Fibroblast of pulmonary artery (primary cell): Measurements from ENCODE around the gene RNF146.
"Not testable (repeated sequence)": the region's sequence is repeated elsewhere in the genome, so short reads cannot be mapped to it uniquely, and the experiment has no call there.

Experiments used
- DNase-seq: peaks from one replicate; pipeline ENCODE4 v3.0.0-alpha.2; 2010; ENCODE audit warnings: low read depth
- H3K4me3 ChIP-seq: replicated peaks from 2 replicates; pipeline ENCODE4 v1.5.1; 2011; ENCODE audit warnings: low read depth, mild to moderate bottlenecking, control low read depth, low read length, moderate library complexity
- TF ChIP-seq, protein P1 (sequence below): IDR thresholded peaks from 2 replicates; pipeline ENCODE4 v1.5.1; 2011; ENCODE audit warnings: mild to moderate bottlenecking, control low read depth, low read length, inconsistent platforms; ENCODE audit errors: missing control alignments

The RNF146 gene, protein sequence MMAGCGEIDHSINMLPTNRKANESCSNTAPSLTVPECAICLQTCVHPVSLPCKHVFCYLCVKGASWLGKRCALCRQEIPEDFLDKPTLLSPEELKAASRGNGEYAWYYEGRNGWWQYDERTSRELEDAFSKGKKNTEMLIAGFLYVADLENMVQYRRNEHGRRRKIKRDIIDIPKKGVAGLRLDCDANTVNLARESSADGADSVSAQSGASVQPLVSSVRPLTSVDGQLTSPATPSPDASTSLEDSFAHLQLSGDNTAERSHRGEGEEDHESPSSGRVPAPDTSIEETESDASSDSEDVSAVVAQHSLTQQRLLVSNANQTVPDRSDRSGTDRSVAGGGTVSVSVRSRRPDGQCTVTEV

DNA sequence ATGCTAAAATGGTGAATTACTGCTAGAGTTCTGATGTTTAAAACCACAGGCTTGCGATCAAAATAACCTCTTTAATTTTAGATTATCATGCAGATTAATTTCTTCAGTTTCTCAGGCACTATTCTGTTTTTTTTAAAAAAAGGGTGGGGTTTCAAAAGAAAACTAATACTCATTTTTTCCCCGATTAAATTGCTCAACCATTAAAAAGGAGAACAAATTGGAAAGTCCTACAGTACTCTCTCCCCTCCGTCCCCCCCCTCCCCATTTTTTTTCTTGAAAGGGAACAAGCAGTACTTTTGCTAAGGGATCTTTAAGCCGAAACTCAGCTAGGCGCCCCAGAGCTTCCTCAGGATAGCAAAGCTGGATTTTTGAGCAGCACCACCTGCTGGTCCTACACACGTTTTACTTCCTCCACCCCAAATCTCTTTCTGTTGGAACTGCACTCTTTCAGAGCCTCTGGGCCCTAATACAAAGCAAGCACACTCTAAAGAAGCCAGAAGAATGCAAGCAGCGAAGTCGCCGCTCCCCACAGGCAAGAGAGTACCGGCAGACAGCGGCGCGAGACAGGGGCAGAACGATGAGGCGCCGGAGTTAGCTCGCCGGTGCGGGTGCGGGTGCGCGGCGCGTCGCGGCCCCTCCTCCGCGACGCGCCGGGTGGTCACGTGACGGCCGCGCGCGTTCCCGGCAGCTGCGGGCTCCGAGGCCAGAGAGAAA lies at the start of gene RNF146:
Gene RNF146 (plus strand): TSS at position 687 of the 714 bp plus-strand sequence. CDS start 13,475 bp downstream, outside the sequence.
- H3K4me3 ChIP-seq: peak within 1 kb of the TSS; percentile 92
- peak; percentile 90 for DNase-seq
- TF ChIP-seq, protein P1, sequence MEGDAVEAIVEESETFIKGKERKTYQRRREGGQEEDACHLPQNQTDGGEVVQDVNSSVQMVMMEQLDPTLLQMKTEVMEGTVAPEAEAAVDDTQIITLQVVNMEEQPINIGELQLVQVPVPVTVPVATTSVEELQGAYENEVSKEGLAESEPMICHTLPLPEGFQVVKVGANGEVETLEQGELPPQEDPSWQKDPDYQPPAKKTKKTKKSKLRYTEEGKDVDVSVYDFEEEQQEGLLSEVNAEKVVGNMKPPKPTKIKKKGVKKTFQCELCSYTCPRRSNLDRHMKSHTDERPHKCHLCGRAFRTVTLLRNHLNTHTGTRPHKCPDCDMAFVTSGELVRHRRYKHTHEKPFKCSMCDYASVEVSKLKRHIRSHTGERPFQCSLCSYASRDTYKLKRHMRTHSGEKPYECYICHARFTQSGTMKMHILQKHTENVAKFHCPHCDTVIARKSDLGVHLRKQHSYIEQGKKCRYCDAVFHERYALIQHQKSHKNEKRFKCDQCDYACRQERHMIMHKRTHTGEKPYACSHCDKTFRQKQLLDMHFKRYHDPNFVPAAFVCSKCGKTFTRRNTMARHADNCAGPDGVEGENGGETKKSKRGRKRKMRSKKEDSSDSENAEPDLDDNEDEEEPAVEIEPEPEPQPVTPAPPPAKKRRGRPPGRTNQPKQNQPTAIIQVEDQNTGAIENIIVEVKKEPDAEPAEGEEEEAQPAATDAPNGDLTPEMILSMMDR: peak; percentile 73

DNA sequence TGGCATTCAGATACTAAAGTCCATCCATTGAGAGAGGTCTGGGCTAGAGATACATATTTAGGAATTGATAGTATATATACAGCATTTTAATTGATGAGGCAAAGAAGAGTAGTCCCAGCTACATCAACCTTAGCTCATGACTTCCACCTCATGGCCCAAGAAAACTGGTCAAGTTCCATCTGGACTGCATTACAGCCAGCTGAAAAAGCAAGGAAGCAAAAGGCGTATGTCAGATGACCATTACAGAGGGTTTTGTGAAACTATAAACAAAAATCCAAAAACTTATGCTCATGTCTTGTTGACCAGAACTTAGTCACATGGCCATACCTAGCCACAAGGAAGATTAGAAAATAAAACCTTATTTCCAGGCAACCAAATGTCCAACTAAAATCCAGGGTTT lies 46.8 kb upstream of the RNF146 start:
- TF ChIP-seq, protein P1: no peak
- no peak overlapping the region for H3K4me3 ChIP-seq
- DNase-seq: no peak

DNA sequence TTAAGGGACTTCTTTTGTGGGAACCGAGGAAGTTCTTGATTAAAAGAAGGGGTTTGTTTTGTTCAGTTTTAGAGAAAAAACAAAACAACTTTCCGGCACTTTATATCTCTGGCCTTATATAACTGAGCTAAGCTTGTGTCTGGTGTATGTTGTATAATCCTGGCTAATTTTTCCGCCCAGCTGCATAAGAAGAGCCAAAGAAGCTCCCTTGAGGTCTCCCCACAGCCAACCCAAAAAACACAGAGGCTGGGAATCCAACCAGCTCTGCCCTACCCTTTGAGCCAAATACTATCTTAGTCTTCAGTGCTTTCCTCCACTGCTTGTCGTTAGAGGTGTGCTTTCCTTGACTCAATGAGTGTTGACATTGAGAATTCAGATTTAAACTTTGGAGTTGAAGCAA lies 45.5 kb upstream of the RNF146 start:
- TF ChIP-seq, protein P1: no peak
- H3K4me3 ChIP-seq: no peak overlapping the region
- no peak for DNase-seq

DNA sequence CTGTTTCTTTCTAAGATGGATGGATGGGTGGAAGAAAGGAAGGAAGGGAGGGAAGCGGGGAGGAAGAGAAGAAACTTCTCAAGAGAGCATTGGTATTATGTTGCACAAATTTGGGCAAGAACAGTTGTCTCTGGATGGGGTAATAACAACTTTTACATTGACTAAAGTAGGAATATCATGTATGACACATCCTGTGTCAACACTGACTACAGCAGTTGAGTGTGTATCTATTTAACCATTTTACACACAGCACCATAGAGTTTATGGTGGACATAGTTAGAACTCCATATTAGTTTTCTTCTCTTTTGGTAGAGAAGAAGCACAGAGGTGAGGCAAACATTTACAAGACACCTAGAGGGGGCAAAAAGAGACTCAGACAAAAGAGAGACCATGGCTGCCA lies 44.2 kb upstream of the RNF146 start:
- TF ChIP-seq, protein P1: no peak
- DNase-seq: no peak
- H3K4me3 ChIP-seq: no peak overlapping the region

DNA sequence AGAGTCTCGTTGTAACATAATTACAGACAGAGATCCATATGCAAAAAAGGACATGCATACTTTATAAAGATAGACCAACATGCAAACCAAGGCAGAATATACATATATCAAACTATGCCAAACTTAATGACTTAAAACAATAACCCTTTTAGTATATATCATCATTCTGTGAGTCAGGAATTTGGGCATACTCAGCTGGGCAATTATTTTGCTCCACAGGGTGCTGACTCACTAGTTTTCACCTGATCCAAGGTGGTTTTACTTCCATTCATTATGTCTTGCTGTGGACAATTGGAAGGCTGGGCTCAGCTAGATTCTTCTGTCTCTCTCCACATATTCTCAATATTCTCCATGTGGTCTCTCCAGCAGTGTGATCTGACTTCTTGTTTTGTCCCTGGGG lies 41.2 kb upstream of the RNF146 start:
- H3K4me3 ChIP-seq: no peak overlapping the region
- DNase-seq: no peak
- TF ChIP-seq, protein P1: no peak

DNA sequence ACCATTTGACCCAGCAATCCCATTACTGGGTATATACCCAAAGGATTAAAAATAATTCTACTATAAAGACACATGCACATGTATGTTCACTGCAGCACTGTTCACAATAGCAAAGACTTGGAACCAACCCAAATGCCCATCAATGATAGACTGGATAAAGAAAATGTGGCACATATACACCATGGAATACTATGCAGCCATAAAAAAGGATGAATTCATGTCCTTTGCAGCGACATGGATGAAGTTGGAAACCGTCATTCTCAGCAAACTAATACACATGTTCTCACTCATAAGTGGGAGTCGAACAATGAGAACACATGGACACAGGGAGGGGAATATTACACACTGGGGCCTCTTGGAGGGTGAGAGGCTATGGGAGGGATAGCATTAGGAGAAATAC lies 32.8 kb upstream of the RNF146 start:
- DNase-seq, H3K4me3 ChIP-seq: not testable (repeated sequence)

DNA sequence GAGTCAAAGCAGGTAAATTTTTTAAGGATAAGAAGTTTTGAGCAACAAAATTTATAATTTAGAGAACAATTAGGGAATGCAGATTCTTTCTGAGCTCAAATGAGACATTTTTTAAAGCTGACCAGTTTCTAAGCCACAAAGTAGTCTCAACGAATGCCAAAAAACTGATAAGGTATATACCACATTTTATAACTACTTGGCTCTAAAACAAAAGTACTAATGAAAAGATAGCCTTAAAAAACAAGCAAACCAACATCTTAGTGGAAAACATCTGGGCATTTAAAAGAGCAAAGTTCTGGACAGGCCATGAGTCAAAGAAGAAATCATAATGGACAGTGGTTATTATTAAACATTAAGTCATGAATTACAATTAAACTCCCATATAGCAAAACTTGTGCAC lies 23.2 kb upstream of the RNF146 start:
- TF ChIP-seq, protein P1: no peak
- DNase-seq: peak; percentile 35
- no peak overlapping the region for H3K4me3 ChIP-seq
